ENCODE measurements around the gene ANXA7.

DNA sequence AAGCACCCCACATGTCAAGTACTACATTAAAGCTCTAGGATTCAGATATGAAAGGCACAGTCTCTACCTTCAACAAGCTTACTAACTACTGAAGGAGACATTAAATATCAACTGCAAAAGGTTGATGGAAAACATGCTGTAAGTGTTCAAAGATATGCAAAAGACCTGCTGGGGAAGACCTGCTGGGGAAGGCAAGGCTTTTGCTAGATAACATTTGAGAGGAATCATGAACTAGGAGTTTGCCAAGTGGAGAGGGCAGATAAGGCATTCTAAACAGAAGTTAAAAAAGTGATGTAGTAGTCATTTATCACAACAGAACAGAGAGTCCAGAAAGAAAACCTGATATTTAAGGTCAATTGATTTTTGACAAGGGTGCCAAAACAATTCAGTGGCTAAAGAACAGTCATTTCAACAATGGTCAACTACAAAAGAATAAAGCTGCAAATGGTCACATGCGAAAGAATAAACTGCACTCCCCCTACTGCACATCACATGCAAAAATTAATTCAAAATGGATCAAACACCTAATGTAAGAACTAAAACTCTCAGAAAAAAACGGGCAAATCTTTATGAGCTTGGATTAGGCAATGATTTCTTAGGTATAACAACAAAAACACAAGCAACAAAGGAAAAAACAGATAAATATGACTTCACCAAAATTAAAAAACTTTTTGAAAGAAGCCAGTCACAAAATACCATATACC is 42.5 kb upstream of the ANXA7 start:
- TF ChIP-seq POLR2A (IDR thresholded peaks at IDR 0.05; ENCODE audit: low read length) = peak; percentile 51
- TF ChIP-seq GATA1 (IDR thresholded peaks at IDR 0.05; ENCODE audit: low read depth, low read length) = peak; percentile 87

Data from erythroblast (primary cell).